HepG2 (cell line): ENCODE data around the gene CD248. TPM values are rescaled to one million over a fixed set of nuclear protein-coding genes. Genes with fewer than 3 reads are reported as not detected.

Experiments used
- CERS6 ChIP-seq: sonication (generic); formaldehyde crosslinking; IDR thresholded peaks from 2 replicates; pipeline ENCODE4 v1.5.0; 2020; ENCODE audit warnings: missing genetic modification reagents
- GATA4 ChIP-seq: sonication (generic); IDR thresholded peaks from 2 replicates; pipeline ENCODE4 v1.6.1; 2016; ENCODE audit warnings: antibody characterized with exemption, low read depth, borderline replicate concordance
- HMGXB3 ChIP-seq: sonication (generic); formaldehyde crosslinking; IDR thresholded peaks from 2 replicates; pipeline ENCODE4 v1.4.0; 2020; ENCODE audit warnings: missing genetic modification reagents, borderline replicate concordance
- PAXIP1 ChIP-seq: sonication (generic); formaldehyde crosslinking; conservative IDR thresholded peaks from 2 replicates; pipeline ENCODE4 v1.4.0; 2020; ENCODE audit warnings: mild to moderate bottlenecking, missing genetic modification reagents, moderate library complexity
- POLR2AphosphoS5 ChIP-seq: IDR thresholded peaks from 2 replicates; pipeline ENCODE4 v1.6.1; 2012; ENCODE audit warnings: low read depth, low read length
- PTBP1 ChIP-seq: fragments of 200-400 bp; formaldehyde crosslinking; IDR thresholded peaks from 2 replicates; pipeline ENCODE4 v1.6.1; 2018; ENCODE audit warnings: low read length, low read depth; ENCODE audit not compliant: poor library complexity, severe bottlenecking
- THAP7 ChIP-seq: sonication (generic); formaldehyde crosslinking; IDR thresholded peaks from 2 replicates; pipeline ENCODE4 v1.8.1; 2023; ENCODE audit warnings: mild to moderate bottlenecking, missing genetic modification reagents
- TIGD3 ChIP-seq: sonication (generic); formaldehyde crosslinking; IDR thresholded peaks from 2 replicates; pipeline ENCODE4 v1.5.1; 2020; ENCODE audit warnings: mild to moderate bottlenecking, missing genetic modification reagents, borderline replicate concordance
- ZBTB7B ChIP-seq: sonication (generic); formaldehyde crosslinking; IDR thresholded peaks from 2 replicates; pipeline ENCODE4 v1.4.0; 2020; ENCODE audit warnings: missing genetic modification reagents
- ZNF121 ChIP-seq: sonication (generic); formaldehyde crosslinking; IDR thresholded peaks from 2 replicates; pipeline ENCODE4 v1.5.0; 2020; ENCODE audit warnings: mild to moderate bottlenecking, missing genetic modification reagents
- ZNF296 ChIP-seq: sonication (generic); formaldehyde crosslinking; conservative IDR thresholded peaks from 2 replicates; pipeline ENCODE4 v1.5.0; 2020; ENCODE audit warnings: mild to moderate bottlenecking, missing genetic modification reagents
- ZNF512B ChIP-seq: sonication (generic); formaldehyde crosslinking; IDR thresholded peaks from 2 replicates; pipeline ENCODE4 v1.5.1; 2020; ENCODE audit warnings: missing genetic modification reagents, mild to moderate bottlenecking, borderline replicate concordance
- ZNF724P ChIP-seq: sonication (generic); formaldehyde crosslinking; IDR thresholded peaks from 2 replicates; pipeline ENCODE4 v1.8.0; 2022; ENCODE audit warnings: missing genetic modification reagents, borderline replicate concordance
- polyA plus RNA-seq, 8 experiments: library from polyadenylated mRNA; depleted of rRNA in 3 of 8; stranded (reverse) in 7 of 8; unstranded in 1 of 8; fragments of >200 nt; fragmentation: Illumina TruSeq in 4 of 8; extraction: Trizol in 4 of 8; gene quantifications; 2 replicates each; pipeline versions ENCODE4 v1.2.1 to v1.2.3, GENCODE V29; 2011 to 2016; ENCODE audit warnings: low read depth in 4 of 8, missing spikeins in 1 of 8, mixed read lengths in 1 of 8; ENCODE audit not compliant: insufficient read depth in 1 of 8
- total RNA-seq, 5 experiments: library from RNA; depleted of rRNA; stranded (reverse); fragments of >200 nt; fragmentation: Illumina TruSeq; extraction: Trizol; gene quantifications; 2 replicates each; pipeline ENCODE4 v1.2.3, GENCODE V29; 2016; ENCODE audit warnings: low read depth in 1 of 5

CD248 gene
- total and polyA plus RNA-seq, 2 of the 13 experiments (the other 11 are each of a cell fraction or from before 2014, with no cell fraction given) = 0.25 to 0.35 TPM

- TF ChIP-seq TIGD3 (CRISPR knock-in tag) (no peak), PTBP1 (no peak), HMGXB3 (CRISPR knock-in tag) (no peak), POLR2AphosphoS5 (peak; percentile 33), ZNF121 (no peak), GATA4 (no peak), THAP7 (CRISPR knock-in tag) (0 out of 2 replicates have a peak, but pooled peaks have one; percentile 11), ZNF296 (CRISPR knock-in tag) (0 out of 2 replicates have a peak, but pooled peaks have one; percentile 25), ZNF724P (CRISPR knock-in tag) (no peak), CERS6 (no peak), ZBTB7B (CRISPR knock-in tag) (no peak), ZNF512B (CRISPR knock-in tag) (no peak), PAXIP1 (no peak)
These were observed 49.1 kb upstream of the CD248 start (continued) for GRCh38 chr11:66365711-66366619.
